CD4-positive, alpha-beta T cell treated with Interleukin-2 at 100 ng/mL for 4 hours (primary cell): ENCODE data around the gene GYG2.
"Not testable (repeated sequence)": the region's sequence is repeated elsewhere in the genome, so short reads cannot be mapped to it uniquely, and the experiment has no call there.

Experiments
- DNase-seq: peaks from one replicate; pipeline ENCODE4 v3.0.0-alpha.2; 2020; ENCODE audit warnings: low spot score

GYG2 gene

DNA sequence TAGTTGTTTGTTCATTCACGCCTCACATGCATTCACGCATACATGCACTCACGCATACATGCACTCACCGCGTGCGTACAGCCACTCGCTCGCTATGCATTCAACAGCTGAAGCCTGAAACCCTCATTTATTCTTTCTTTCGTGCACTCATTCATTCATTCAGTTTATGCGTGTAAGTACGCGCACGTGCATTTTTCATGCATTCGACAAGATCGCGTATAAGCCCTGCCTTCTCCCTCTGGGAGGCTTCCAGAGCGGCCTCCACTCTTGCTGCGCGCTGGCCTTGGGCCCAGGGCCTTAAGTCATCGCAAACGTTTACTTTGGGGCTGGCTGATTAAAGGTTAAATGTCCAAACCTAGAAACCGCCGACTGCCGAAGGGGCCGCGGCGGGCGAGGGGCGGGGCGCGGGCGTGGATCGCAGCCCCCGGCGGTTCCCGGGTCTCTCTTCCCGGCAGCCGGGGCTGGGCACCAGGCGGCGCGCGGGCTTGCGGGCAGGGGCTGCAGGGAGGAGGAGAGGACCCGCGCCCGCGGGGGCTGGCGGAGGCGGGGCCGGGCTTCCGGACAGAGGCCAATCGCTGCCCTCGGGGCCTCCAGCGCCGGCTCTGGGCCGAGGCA is at the start of gene GYG2:
Gene GYG2 (plus strand): TSS at position 587 of the 615 bp plus-strand sequence. CDS start 1,259 bp downstream, outside the sequence.
- no peak for DNase-seq

GRCh38 chrX:2780472-2781225 is 48.1 kb upstream of the GYG2 start:
- DNase-seq: not testable (repeated sequence)

GRCh38 chrX:2781226-2781571 is 47.5 kb upstream of the GYG2 start:
- DNase-seq: no peak

DNA sequence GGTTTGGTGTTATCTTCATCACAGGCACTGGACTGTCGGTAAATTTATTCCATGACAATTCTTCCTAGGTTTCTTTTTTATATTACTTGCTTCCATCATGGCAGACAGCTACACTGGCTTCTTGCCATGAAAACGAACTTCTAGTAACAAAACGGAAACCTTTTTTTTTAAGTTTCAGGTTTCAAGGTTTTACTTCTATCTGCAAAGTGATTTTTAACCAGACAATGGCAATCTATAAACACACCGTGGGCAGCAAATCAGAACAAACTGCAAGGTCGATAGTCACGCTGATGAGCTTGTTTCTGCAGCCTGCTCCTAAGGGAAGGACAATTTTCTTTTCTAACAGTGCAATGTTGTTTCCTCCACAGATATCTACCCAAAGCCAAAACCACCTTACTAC is 47.0 kb upstream of the GYG2 start:
- no peak for DNase-seq

DNA sequence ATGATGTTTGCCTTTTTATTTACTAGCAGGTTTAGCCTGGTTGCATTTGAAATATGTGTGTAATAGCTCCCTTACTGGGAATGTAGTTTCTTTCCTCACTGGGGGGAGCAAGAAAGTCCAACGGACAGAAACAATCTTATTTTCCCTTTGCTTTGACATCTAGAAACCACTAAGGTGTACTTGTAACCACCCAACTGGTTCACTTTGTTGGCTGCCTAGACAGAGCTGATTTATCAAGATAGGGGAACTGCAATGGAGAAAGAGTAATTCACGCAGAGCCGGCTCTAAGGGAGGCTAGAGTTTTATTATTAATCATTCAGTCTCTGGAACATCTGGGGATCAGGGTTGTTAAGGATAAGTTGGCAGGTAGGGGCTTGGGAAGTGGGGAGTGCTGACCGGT is 46.6 kb upstream of the GYG2 start:
- DNase-seq: no peak

DNA sequence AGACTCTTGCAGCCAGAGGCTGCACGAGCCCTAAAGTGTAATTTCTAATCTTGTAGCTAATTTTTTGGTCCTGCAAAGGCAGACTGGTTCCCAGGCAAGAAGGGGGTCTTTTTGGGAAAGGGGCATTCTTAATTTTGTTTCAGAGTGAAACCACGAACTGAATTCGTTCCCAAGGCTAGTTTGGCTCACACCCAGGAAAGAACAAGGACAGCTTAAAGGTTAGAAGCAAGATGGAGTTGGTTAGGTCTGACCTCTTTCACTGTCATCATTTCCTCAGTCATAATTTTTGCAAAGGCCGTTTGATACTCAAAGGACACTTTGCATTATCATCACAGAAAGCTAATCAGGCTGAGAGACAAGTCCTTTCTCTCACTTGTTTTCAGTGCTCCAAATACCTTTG is 46.0 kb upstream of the GYG2 start:
- no peak for DNase-seq

- no peak for DNase-seq
These were observed 44.7 kb upstream of the GYG2 start for GRCh38 chrX:2784026-2784425.

DNA sequence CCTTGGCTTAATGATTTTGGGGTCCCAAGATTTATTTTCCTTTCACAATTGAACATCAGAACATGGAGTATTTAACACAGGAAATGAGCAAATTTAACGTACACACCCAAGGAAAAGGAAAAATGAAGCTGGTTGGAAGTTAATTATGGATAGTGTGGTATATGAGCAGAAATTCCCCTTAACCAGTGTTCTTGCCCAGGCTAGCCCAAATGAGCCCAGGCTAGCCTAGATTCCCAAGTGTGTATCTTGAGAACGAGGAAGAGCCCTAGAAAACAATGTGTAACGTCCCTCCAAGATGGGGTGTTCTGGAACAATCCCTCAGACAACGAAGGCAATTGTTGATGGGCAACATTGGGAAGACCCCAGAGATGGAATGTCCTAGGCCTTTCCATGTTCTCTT is 43.2 kb upstream of the GYG2 start:
- no peak for DNase-seq

GRCh38 chrX:2788980-2789379 is 39.8 kb upstream of the GYG2 start:
- DNase-seq: no peak

GRCh38 chrX:2789569-2789968 is 39.2 kb upstream of the GYG2 start:
- DNase-seq: no peak

DNA sequence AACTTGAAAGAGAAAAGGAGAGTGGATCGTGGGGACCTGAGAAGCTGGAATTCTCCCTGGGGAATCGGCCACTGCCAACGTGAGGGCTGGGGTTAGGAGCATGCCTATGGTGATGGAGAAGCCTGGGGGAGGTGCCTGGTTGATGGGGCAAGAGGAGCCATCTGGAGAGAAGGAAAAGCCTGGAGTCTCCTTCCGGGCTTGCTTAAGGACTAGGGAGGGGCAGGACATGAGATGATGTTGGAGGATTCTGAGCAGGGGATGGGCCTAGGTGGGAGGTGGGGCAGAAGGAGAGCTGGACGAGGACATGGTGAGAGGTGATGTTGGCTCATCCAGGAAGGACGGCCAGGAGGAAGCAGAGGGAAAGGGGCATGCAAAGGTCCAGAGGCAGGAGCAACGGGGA is 35.0 kb upstream of the GYG2 start:
- DNase-seq: no peak

GRCh38 chrX:2794336-2794735 is 34.4 kb upstream of the GYG2 start:
- DNase-seq: no peak

- DNase-seq: not testable (repeated sequence)
These were observed 31.9 kb upstream of the GYG2 start for GRCh38 chrX:2796808-2797207.

GRCh38 chrX:2799369-2799768 is 29.4 kb upstream of the GYG2 start:
- no peak for DNase-seq

GRCh38 chrX:2799980-2800379 is 28.8 kb upstream of the GYG2 start:
- not testable (repeated sequence) for DNase-seq

DNA sequence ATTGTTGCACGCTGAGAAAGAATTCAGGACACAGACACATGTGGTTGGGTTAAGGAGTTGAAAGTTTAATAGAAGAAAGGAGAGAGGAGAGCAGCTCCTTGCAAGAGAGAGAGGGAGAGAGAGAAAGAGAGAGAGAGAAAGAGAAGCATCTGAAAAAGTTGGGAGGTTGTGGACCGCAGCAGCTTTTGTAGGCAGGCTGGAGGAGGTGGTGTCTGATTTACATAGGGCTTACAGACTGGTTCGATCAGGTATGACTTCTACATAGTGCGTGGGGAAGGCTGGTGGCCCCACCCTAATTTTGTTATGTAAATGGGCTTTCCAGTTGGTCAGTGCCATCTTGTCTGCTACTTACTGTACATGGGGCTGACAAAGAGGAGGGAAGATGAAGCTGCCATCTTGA is 27.5 kb upstream of the GYG2 start:
- no peak for DNase-seq

DNA sequence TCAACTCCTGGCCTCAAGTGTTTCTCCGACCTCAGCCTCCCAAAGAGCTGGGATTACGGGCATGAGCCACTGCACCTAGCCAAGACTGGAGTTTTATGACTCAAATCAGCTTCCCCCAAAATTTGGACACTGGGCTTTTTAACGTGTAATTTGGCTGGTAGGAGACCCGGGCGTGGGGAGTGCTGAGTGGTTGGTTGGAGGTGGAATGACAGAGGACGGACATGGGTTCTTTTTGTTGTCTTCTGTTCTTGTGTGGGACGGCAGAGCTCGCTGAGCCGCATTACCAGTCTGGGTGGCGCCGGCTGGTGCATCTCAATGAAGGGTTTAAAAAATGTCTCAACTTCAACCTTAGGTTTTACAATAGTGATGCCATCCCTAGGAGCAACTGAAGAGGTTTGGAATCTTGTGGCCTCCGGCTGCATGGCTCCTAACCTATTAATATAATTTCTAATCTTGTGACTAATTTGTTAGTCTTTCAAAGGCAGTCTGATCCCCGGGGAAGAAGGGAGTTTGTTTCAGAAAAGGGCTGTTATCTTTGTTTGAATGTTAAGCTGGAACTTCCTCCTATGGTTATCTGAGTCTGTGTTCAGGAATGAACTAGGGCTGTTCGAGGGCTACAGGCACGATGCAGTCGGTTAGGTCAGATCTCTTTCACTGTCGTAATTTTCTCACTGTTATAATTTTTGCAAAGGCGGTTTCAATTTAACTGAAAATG is 26.2 kb upstream of the GYG2 start:
- DNase-seq: not testable (repeated sequence)

- not testable (repeated sequence) for DNase-seq
These were observed 25.2 kb upstream of the GYG2 start for GRCh38 chrX:2803486-2803885.

GRCh38 chrX:2804106-2804843 is 24.5 kb upstream of the GYG2 start:
- DNase-seq: not testable (repeated sequence)

GRCh38 chrX:2804858-2805257 is 23.9 kb upstream of the GYG2 start:
- DNase-seq: not testable (repeated sequence)

GRCh38 chrX:2811271-2811670 is 17.5 kb upstream of the GYG2 start:
- DNase-seq: no peak

DNA sequence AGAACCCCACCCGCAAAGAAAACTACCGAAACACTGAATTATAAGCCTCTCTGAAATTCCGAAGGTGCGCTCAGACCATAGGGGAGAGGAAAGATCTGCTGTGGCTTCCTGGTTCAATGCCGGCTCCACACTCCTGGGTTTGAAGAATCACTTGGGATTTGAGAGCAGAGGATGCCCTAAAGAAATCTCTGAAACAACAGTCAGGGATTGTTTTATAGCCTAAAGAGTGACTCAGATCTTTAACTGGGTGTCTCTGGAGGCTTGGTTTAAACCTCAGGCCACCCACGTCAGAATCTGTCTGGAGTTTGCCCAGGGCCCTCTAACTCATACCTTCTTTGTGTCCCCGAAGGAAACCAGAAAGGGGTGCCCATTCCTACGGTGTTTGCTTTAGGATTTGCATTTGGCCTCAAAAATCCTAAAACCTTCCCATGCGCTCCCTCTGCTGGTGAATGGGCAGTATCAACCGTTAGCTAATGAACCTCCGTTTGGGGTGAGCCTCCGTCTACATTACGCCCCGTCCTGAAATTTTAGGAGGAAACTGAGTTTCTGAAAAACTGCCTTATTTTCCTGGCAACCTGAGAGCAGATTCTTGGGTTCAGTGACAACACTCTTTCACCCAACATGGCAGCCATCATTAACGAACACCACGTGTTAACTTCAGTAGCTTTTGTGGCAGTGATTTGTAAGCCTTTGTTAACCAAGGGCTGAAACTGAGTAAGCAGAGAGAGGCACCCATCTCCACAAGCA is 16.4 kb upstream of the GYG2 start:
- DNase-seq: peak; percentile 53
